Measurements from ENCODE around the gene MBOAT7. TPM values are rescaled to one million over a fixed set of nuclear protein-coding genes. Genes with fewer than 3 reads are reported as not detected.
"Not testable (repeated sequence)": the region's sequence is repeated elsewhere in the genome, so short reads cannot be mapped to it uniquely, and the experiment has no call there.

The MBOAT7 gene
- total RNA-seq, 1 donor from 2014 or later: 12.2 TPM

DNA sequence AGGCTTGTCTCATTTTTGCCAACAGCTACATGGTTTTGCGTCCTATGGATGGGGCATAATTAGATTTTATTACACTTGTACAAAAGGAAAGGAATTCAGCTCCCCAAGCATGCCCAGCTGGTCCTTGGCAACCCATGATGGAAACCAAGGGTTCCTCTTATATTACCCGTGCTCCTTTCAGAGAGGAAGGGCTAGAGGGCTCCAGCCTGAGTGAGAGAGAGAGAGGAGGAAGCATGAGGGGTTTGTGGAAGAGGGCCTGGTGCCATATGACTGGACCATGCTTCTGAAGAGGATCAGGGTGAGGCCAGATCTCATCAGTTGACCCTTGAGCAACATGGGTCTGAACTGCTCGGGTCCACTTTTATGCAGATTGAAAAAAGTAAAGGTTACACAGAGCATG, 7.7 kb upstream of the MBOAT7 start:
- no peaks in the 10 kb centered on the region for H3K27me3 ChIP-seq (ENCODE audit: low read depth)
- peaks cover 34% of the 10 kb centered on the region for H3K36me3 ChIP-seq
- no peak overlapping the region for H3K4me3 ChIP-seq
- intact Hi-C loops (cut with micrococcal nuclease): no loop called here
- H3K9me3 ChIP-seq (replicated peaks): no peaks in the 10 kb centered on the region
- H3K27ac ChIP-seq (replicated peaks): no peak overlapping the region
- no peak for DNase-seq
- peaks cover 30% of the 10 kb centered on the region for H3K4me1 ChIP-seq
- TF ChIP-seq, protein P1, sequence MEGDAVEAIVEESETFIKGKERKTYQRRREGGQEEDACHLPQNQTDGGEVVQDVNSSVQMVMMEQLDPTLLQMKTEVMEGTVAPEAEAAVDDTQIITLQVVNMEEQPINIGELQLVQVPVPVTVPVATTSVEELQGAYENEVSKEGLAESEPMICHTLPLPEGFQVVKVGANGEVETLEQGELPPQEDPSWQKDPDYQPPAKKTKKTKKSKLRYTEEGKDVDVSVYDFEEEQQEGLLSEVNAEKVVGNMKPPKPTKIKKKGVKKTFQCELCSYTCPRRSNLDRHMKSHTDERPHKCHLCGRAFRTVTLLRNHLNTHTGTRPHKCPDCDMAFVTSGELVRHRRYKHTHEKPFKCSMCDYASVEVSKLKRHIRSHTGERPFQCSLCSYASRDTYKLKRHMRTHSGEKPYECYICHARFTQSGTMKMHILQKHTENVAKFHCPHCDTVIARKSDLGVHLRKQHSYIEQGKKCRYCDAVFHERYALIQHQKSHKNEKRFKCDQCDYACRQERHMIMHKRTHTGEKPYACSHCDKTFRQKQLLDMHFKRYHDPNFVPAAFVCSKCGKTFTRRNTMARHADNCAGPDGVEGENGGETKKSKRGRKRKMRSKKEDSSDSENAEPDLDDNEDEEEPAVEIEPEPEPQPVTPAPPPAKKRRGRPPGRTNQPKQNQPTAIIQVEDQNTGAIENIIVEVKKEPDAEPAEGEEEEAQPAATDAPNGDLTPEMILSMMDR (IDR thresholded peaks at IDR 0.05; ENCODE audit: borderline replicate concordance): no peak

DNA sequence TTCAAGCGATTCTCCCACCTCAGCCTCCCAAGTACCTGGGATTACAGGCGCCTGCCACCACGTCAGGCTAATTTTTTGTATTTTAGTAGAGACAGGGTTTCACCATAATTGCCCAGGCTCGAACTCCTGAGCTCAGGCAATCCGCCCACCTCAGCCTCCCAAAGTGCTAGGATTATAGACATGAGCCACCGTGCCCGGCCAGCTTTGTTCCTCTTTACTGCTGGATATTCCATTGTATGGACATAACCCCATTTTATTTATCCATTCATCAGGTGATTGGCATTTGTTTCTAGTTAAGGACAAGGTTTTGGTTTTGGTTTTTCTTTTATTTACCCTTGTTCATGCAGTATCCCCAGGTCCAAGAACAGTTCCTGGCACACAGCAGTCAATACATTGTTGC, 7.2 kb upstream of the MBOAT7 start:
- intact Hi-C loops (cut with micrococcal nuclease): no loop called here
- peaks cover 30% of the 10 kb centered on the region for H3K4me1 ChIP-seq
- H3K36me3 ChIP-seq: peaks cover 29% of the 10 kb centered on the region
- no peaks in the 10 kb centered on the region for H3K27me3 ChIP-seq (ENCODE audit: low read depth)
- H3K9me3 ChIP-seq (replicated peaks): no peaks in the 10 kb centered on the region
- TF ChIP-seq, protein P1 (IDR thresholded peaks at IDR 0.05; ENCODE audit: borderline replicate concordance): no peak
- no peak overlapping the region for H3K27ac ChIP-seq (replicated peaks)
- no peak overlapping the region for H3K4me3 ChIP-seq
- no peak for DNase-seq

DNA sequence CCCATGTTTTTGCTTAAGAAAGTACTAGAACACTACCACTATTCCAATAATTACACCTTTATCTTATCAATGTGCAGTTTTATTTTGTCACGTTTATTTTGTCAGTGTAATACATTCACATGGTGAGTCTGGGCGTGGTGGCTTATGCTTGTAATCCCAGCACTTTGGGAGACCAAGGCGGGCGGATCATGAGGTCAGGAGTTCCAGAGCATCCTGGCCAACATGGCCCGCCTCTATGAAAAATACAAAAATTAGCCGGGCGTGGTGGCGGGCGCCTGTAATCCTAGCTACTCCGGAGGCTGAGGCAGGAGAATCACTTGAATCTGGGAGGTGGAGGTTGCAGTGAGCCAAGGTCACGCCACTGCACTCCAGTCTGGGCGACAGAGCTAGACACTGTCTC, 5.1 kb upstream of the MBOAT7 start:
- Histone ChIP-seq H3K36me3 (peaks cover 27% of the 10 kb centered on the region), H3K4me1 (peaks cover 21% of the 10 kb centered on the region)
- H3K27ac ChIP-seq (replicated peaks); H3K4me3 ChIP-seq; intact Hi-C loops (cut with micrococcal nuclease); H3K27me3 ChIP-seq (ENCODE audit: low read depth); H3K9me3 ChIP-seq (replicated peaks); DNase-seq: not testable (repeated sequence)

DNA sequence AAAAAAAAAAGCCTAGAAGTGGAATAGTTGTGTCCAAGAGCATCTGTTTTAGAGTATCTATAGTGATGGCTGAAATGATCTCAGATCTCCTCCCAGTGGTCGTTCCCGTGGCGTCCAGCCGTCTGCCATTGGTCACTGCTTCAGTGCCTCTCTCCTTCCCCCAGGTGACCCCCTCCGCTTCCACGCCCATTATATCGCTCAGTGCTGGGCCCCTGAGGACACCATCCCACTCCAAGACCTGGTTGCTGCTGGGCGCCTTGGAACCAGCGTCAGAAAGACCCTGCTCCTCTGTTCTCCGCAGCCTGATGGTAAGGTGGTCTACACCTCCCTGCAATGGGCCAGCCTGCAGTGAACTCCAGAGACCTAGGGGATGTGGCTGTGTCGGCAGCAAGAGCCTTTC, 3.6 kb upstream of the MBOAT7 start:
- H3K27ac ChIP-seq (replicated peaks): no peak overlapping the region
- intact Hi-C loops (cut with micrococcal nuclease): no loop called here
- no peak overlapping the region for H3K4me3 ChIP-seq
- TF ChIP-seq, protein P1 (IDR thresholded peaks at IDR 0.05; ENCODE audit: borderline replicate concordance): no peak
- DNase-seq: no peak
- peaks cover 35% of the 10 kb centered on the region for H3K4me1 ChIP-seq
- H3K9me3 ChIP-seq (replicated peaks): no peaks in the 10 kb centered on the region
- H3K27me3 ChIP-seq (ENCODE audit: low read depth): no peaks in the 10 kb centered on the region
- peaks cover 27% of the 10 kb centered on the region for H3K36me3 ChIP-seq

DNA sequence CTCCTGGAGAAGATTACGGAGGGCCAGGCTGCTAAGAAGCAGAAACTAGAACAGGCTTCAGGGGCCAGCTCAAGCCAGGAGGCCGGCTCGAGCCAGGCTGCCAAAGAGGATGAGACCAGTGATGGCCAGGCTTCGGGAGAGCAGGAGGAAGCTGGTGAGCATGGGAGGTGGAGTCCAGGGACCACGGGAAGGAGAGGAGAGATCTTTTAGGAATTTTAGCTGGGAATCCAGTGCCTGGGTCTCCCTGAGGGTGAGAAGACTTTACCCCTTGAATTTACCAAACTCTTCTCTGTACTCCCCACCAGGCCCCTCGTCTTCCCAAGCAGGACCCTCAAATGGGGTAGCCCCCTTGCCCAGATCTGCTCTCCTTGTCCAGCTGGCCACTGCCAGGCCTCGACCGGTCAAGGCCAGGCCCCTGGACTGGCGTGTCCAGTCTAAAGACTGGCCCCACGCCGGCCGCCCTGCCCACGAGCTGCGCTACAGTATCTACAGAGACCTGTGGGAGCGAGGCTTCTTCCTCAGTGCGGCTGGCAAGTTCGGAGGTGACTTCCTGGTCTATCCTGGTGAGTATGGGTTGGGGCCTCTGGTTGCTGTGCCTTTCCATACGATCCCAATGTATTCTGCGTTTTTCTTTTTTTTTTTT, 2.6 kb upstream of the MBOAT7 start:
- TF ChIP-seq, protein P1 (IDR thresholded peaks at IDR 0.05; ENCODE audit: borderline replicate concordance): no peak
- H3K9me3 ChIP-seq (replicated peaks): no peaks in the 10 kb centered on the region
- H3K27me3 ChIP-seq (ENCODE audit: low read depth): no peaks in the 10 kb centered on the region
- DNase-seq: no peak
- H3K4me3 ChIP-seq: peak overlapping the region; percentile 91
- peaks cover 36% of the 10 kb centered on the region for H3K4me1 ChIP-seq
- peak overlapping the region; percentile 100 for H3K27ac ChIP-seq (replicated peaks)
- peaks cover 27% of the 10 kb centered on the region for H3K36me3 ChIP-seq
- intact Hi-C loops (cut with micrococcal nuclease): no loop called here

DNA sequence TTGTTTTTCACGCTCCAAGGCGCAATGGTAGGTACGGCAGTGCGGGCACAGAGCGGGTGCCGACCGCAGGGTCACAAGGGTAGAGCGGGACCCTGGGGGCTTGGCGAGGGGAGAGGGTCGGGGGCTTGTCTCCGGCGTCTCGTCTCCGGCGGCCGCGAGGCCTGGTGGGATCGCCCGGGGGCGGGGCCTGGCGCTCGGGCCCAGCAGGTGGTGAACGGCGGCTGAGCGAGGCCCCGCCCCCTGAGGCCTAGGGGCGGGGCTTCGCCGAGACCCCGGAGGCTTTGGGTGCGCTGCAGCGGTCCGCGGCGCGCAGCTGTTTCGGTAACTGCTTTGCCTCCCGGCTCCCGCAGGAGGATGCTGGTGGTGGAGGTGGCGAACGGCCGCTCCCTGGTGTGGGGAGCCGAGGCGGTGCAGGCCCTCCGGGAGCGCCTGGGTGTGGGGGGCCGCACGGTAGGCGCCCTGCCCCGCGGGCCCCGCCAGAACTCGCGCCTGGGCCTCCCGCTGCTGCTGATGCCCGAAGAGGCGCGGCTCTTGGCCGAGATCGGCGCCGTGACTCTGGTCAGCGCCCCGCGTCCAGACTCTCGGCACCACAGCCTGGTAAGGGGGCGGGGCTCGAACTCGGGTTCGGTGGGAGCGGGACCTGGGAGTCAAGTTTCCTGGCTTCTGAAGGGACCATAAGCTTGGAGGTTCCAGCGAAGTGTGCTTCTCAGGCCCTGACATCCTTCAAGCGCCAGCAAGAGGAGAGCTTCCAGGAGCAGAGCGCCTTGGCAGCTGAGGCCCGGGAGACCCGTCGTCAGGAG, 1.8 kb upstream of the MBOAT7 start, which contains the start of gene TSEN34:
Gene TSEN34 (plus strand): TSS at position 298 of the 800 bp plus-strand sequence. CDS start 57 bp downstream, at position 355.
- H3K36me3 ChIP-seq: peaks cover 27% of the 10 kb centered on the region
- peak; percentile 88 for DNase-seq
- H3K4me3 ChIP-seq: peak within 1 kb of the TSS; percentile 91
- peak within 1 kb of the TSS; percentile 100 for H3K27ac ChIP-seq (replicated peaks)
- intact Hi-C loops (cut with micrococcal nuclease): no loop called here
- H3K9me3 ChIP-seq (replicated peaks): no peaks in the 10 kb centered on the region
- H3K4me1 ChIP-seq: peaks cover 36% of the 10 kb centered on the region
- H3K27me3 ChIP-seq (ENCODE audit: low read depth): no peaks in the 10 kb centered on the region
- TF ChIP-seq, protein P1 (IDR thresholded peaks at IDR 0.05; ENCODE audit: borderline replicate concordance): no peak
